Mucosa of descending colon (tissue), 3 donors: ENCODE measurements around the gene PRAMEF10. TPM values are rescaled to one million over a fixed set of nuclear protein-coding genes. Genes with fewer than 3 reads are reported as not detected.
"Not testable (repeated sequence)": the region's sequence is repeated elsewhere in the genome, so short reads cannot be mapped to it uniquely, and the experiment has no call there.

Source experiments
- ATAC-seq: fragments of 200-7000 bp; cut with Tn5 transposase; one replicate; pipeline ENCODE4 v1.9.1; 2020; ENCODE audit warnings: mild to moderate bottlenecking, moderate library complexity
- DNase-seq, 3 donors: peaks; one replicate each; pipeline ENCODE4 v3.0.0-alpha.2; 2020
- H3K36me3 ChIP-seq: fragments of 200-600 bp; one replicate; pipeline ENCODE4 v1.8.0; 2021; ENCODE audit warnings: low read depth, mild to moderate bottlenecking
- H3K4me1 ChIP-seq: fragments of 200-600 bp; one replicate; pipeline ENCODE4 v1.8.0; 2021; ENCODE audit warnings: low read depth, mild to moderate bottlenecking
- H3K4me3 ChIP-seq: fragments of 200-600 bp; one replicate; pipeline ENCODE4 v1.8.0; 2021; ENCODE audit warnings: mild to moderate bottlenecking
- H3K9me3 ChIP-seq: fragments of 200-600 bp; one replicate; pipeline ENCODE4 v1.8.0; 2021; ENCODE audit warnings: mild to moderate bottlenecking
- intact Hi-C, 2 donors: fragments of 100-400 bp; cut with DNase I in 1 of 2; cut with micrococcal nuclease in 1 of 2; formaldehyde crosslinking; loops; one replicate each; pipeline versions ENCODE4 v1.11.0 to v1.11.1; 2022; cut with DNase I, micrococcal nuclease
- long read RNA-seq, 2 donors: library from polyadenylated mRNA; unstranded; transcript quantifications; one replicate each; pipeline ENCODE4 v2.0.0, GENCODE V29; 2019 to 2021
- total RNA-seq, 3 donors: library from RNA; stranded (reverse); fragmentation: NEBNext Ultra II Directional in 2 of 3; extraction: Animal tissue kit (Norgen Biotek cat#: 25700) in 2 of 3; gene quantifications; one replicate each; pipeline versions ENCODE4 v1.2.1 to v1.2.4, GENCODE V29; 2021 to 2023
- donor health status: DM: no; HTN: no; CAD: no; lungs with moderate emphysema.
- donor health status: DM: no; HTN: no; CAD: no.
- donor health status: DM: no; HTN: yes; CAD: no.

PRAMEF10 gene, protein sequence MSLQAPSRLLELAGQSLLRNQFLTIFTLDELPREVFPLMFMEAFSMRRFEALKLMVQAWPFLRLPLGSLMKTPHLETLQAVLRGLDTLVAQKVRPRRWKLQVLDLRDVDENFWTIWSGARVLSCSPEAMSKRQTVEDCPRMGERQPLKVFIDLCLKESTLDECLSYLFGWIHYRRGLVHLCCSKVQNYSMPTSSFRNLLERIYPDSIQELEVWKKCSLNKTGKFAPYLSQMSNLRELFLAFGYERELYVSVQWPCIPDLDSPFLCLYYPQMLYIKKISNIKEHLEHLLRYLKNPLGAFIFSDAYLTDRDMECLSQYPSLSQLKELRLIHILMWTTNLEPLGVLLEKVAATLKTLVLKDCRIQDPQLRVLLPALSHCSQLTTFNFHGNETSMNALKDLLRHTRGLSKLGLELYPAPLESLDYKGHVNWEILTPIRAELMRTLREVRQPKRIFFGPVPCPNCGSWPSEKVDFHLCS
- total RNA-seq = not detected
- long read RNA-seq, donor 1 = 0 reads
- long read RNA-seq, donor 2 = 0 reads

DNA sequence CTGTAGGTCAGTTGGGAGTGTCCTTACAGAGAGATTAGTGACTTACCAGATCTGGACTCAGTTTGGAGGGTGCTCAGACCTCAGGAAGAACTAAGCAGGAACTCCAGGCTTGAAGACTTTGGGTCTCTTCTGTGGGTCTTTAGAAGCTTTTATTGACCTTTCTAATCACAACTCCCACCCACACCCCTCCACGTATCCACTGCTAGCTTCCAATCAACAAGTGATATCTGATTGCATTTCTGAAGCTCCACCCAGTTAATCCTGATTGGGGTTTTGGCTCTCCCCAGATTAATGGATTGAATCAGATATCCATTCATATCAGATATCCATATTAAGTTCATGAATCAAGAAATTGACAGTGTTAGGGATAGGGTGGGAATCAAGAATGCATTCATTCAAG, at the start of gene PRAMEF10:
PRAMEF10 (minus strand) TSS at position 101 of the 400 bp plus-strand sequence. CDS start 2,423 bp downstream, outside the sequence.
- ATAC-seq, H3K9me3 ChIP-seq, H3K36me3 ChIP-seq, H3K4me1 ChIP-seq, H3K4me3 ChIP-seq, DNase-seq, intact Hi-C loops: not testable (repeated sequence)

- H3K4me3 ChIP-seq, ATAC-seq, H3K9me3 ChIP-seq, H3K36me3 ChIP-seq, H3K4me1 ChIP-seq, DNase-seq, intact Hi-C loops: not testable (repeated sequence)
These were observed 49.4 kb upstream of the PRAMEF10 start, which contains the start of gene PRAMEF6 for GRCh38 chr1:12947480-12947879. TSS of gene PRAMEF6 (minus strand) at chr1:12947580. CDS start at chr1:12942518, 5,062 bp downstream.

DNA sequence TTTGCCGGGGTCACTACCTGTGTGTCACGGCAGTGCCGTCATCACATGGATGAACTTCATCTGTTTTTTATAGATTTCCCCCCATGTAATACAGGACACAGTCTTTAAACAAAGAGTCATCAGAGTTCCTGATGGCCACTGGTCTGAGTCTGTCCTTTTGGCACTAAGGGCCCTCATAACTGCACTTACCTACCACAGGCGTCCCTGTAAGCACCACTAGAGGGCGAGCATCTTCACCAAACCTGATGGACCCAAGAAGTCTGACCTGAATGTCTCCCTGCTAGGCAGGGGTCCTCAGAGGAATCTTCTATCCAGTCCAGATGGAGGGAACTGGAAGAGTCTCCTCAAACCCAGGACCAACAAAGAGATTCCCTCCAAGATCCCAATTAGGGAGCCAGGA, 26.3 kb upstream of the PRAMEF10 start:
- DNase-seq, H3K9me3 ChIP-seq, ATAC-seq, H3K4me1 ChIP-seq, H3K36me3 ChIP-seq, intact Hi-C loops, H3K4me3 ChIP-seq: not testable (repeated sequence)

- H3K9me3 ChIP-seq, H3K4me1 ChIP-seq, H3K36me3 ChIP-seq, DNase-seq, ATAC-seq, H3K4me3 ChIP-seq, intact Hi-C loops: not testable (repeated sequence)
These were observed 23.7 kb upstream of the PRAMEF10 start for GRCh38 chr1:12921749-12922148.

DNA sequence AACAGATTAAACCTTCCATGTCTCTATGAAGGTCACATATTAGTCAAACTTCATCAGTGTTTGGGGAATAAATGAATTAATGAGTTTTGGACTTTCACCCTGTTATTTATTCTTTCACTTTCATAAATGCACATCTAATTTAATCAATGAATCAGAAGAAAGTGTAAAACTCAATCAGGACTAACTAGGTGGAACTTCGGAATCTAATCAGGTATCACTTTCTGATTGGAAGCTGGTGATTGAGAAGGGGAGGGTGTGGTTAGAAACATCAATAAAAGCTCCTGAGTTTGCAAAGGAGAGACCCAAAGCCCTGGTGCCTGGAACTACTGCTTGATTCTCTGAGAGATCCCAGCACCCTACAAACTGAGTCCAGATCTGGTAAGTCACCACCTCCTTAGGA, 18.2 kb upstream of the PRAMEF10 start, which contains the start of gene PRAMEF7:
PRAMEF7 (plus strand) TSS at position 301 of the 400 bp plus-strand sequence. CDS start 1,083 bp downstream, outside the sequence.
- H3K4me1 ChIP-seq, H3K9me3 ChIP-seq, H3K4me3 ChIP-seq, intact Hi-C loops, ATAC-seq, DNase-seq, H3K36me3 ChIP-seq: not testable (repeated sequence)

GRCh38 chr1:12903793-12904572, 5.9 kb upstream of the PRAMEF10 start:
- H3K4me3 ChIP-seq, H3K36me3 ChIP-seq, intact Hi-C loops, H3K4me1 ChIP-seq, H3K9me3 ChIP-seq, DNase-seq, ATAC-seq: not testable (repeated sequence)

GRCh38 chr1:12899186-12899585, 1.1 kb upstream of the PRAMEF10 start:
- H3K9me3 ChIP-seq, intact Hi-C loops, DNase-seq, ATAC-seq, H3K36me3 ChIP-seq, H3K4me3 ChIP-seq, H3K4me1 ChIP-seq: not testable (repeated sequence)

GRCh38 chr1:12886101-12886500, 12.0 kb downstream of the PRAMEF10 start, which contains the start of gene PRAMEF4:
TSS of gene PRAMEF4 (minus strand) at chr1:12886201. CDS start at chr1:12883394, 2,807 bp downstream.
- DNase-seq, H3K36me3 ChIP-seq, ATAC-seq, H3K4me1 ChIP-seq, H3K4me3 ChIP-seq, H3K9me3 ChIP-seq, intact Hi-C loops: not testable (repeated sequence)

DNA sequence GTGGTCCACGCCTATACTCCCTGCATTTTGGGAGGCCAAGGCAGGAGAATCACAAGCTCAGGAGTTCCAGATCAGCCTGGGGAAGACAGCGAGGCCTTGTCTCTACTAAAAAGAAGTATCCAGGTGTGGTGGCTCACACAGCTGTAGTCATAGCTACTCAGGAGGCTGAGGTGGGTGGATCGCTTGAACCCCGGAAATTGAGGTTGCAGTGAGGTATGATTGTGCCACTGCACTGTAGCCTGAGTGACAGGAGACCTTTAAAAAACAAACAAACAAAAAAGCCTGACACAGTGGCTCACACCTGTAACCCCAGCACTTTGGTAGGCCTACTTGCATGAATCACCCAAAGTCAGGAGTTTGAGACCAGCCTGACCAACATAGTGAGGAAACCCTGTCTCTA, 19.6 kb downstream of the PRAMEF10 start:
- intact Hi-C loops = not testable (repeated sequence)

DNA sequence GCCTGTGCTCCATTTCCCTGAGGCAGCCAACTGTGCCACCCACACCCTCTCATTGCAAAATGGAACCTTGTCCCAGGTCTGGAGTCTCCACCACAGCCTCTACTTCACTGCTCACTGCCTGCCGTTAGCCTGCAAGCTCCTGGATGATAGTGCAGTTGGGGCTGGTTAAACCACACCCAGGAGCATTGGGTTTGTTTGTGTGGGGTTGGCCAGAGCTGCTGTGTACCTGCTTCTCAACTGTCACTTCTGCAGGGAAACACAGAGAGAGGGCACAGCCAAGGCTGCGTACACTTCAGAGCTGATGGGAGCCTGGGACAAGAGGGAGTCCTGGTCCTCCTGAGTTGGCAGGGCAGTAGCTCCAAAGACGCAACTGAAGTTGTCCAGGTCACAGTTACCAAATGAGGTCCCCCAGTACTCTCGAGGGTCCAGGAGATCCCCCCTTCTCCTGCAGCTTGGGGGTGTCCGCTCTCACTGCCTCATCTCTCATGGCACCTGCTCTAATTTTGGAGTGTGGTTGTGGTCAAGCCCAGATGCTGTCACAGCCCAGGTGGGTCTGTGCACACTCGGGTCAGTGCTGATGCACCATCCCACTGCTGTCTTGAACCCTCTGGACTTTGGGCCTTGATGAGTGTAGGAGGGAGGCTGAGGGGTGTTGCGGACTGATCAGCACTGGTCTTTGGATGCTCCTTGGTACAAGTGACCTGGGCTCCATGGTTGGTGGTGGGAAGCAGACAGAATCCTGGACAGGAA, 34.8 kb downstream of the PRAMEF10 start:
- intact Hi-C loops, H3K4me3 ChIP-seq, ATAC-seq, H3K4me1 ChIP-seq, H3K9me3 ChIP-seq, H3K36me3 ChIP-seq, DNase-seq: not testable (repeated sequence)

More for the DNA sequence above, 19.6 kb downstream of the PRAMEF10 start:
- H3K9me3 ChIP-seq, H3K4me3 ChIP-seq, H3K36me3 ChIP-seq, ATAC-seq, DNase-seq, H3K4me1 ChIP-seq: not testable (repeated sequence)

GRCh38 chr1:12856786-12857185, 41.3 kb downstream of the PRAMEF10 start, which contains the start of gene PRAMEF2:
TSS of gene PRAMEF2 (plus strand) at chr1:12857086. CDS start at chr1:12859010, 1,924 bp downstream.
- intact Hi-C loops, H3K4me1 ChIP-seq, DNase-seq, ATAC-seq, H3K4me3 ChIP-seq, H3K36me3 ChIP-seq, H3K9me3 ChIP-seq: not testable (repeated sequence)
